Peyer's patch (tissue), 4 donors: ENCODE results near the gene PM20D1. TPM values are rescaled to one million over a fixed set of nuclear protein-coding genes. Genes with fewer than 3 reads are reported as not detected.
A peak's percentile ranks its signal among the peaks of the same experiment; 100 is the strongest.

ENCODE experiments used
- DNase-seq, 3 donors: peaks; one replicate each; pipeline ENCODE4 v3.0.0-alpha.2; 2017 to 2019
- H3K27ac ChIP-seq, 4 donors: fragments of 200-600 bp; sonication (generic); one replicate each; pipeline ENCODE4 v1.5.1; 2016 to 2019
- H3K27me3 ChIP-seq, 2 donors: fragments of 200-600 bp; sonication (generic); one replicate each; pipeline ENCODE4 v1.5.1; 2019
- H3K36me3 ChIP-seq, 3 donors: fragments of 200-600 bp; sonication (generic); one replicate each; pipeline ENCODE4 v1.5.1; 2016 to 2019
- H3K4me1 ChIP-seq, 4 donors: fragments of 200-600 bp; sonication (generic); one replicate each; pipeline ENCODE4 v1.5.1; 2016 to 2019
- H3K4me3 ChIP-seq, 4 donors: fragments of 200-600 bp; sonication (generic); 1 replicate in 3 of 4; 2 replicates in 1 of 4; pipeline ENCODE4 v1.5.1; 2016 to 2019; ENCODE audit warnings: mild to moderate bottlenecking in 1 of 4
- H3K9me3 ChIP-seq, 4 donors: fragments of 200-600 bp; sonication (generic); one replicate each; pipeline ENCODE4 v1.5.1; 2016 to 2019; ENCODE audit warnings: mild to moderate bottlenecking in 1 of 4
- CTCF ChIP-seq, 6 experiments: fragments of 450-650 bp in 4 of 6; fragments of 200-600 bp in 2 of 6; sonication (generic) in 1 of 6; IDR thresholded peaks; one replicate each; pipeline ENCODE4 v1.5.1; 2017 to 2019; ENCODE audit warnings: antibody characterized with exemption in 6 of 6, mild to moderate bottlenecking in 3 of 6, moderate library complexity in 1 of 6
- POLR2A ChIP-seq, 2 donors: fragments of 450-650 bp; IDR thresholded peaks; one replicate each; pipeline ENCODE4 v1.5.1; 2017; ENCODE audit warnings: antibody characterized with exemption in 2 of 2, mild to moderate bottlenecking in 2 of 2, moderate library complexity in 2 of 2
- total RNA-seq, 4 donors: library from RNA; depleted of rRNA; stranded (reverse); fragments of >200 nt; gene quantifications; one replicate each; pipeline ENCODE4 v1.1.0, GENCODE V29; 2016

Gene PM20D1
- total RNA-seq, 4 donors from 2014 or later = not detected

- H3K4me3 ChIP-seq = no peak overlapping the region
- no peak overlapping the region for H3K27ac ChIP-seq
- no peak for TF ChIP-seq CTCF (IDR thresholded peaks at IDR 0.05)
- no peak for TF ChIP-seq POLR2A (IDR thresholded peaks at IDR 0.05)
- H3K4me1 ChIP-seq = peaks cover 0 to 12% (median 0%) of the 10 kb centered on the region in 4 donors
- peak in 1 of 3 donors; percentile 31 for DNase-seq
- no peaks in the 10 kb centered on the region for H3K27me3 ChIP-seq
- no peaks in the 10 kb centered on the region for H3K9me3 ChIP-seq
- H3K36me3 ChIP-seq = peaks cover 0 to 5% (median 0%) of the 10 kb centered on the region in 3 donors
These were observed 44.7 kb downstream of the PM20D1 start for GRCh38 chr1:205805082-205805711.

DNA sequence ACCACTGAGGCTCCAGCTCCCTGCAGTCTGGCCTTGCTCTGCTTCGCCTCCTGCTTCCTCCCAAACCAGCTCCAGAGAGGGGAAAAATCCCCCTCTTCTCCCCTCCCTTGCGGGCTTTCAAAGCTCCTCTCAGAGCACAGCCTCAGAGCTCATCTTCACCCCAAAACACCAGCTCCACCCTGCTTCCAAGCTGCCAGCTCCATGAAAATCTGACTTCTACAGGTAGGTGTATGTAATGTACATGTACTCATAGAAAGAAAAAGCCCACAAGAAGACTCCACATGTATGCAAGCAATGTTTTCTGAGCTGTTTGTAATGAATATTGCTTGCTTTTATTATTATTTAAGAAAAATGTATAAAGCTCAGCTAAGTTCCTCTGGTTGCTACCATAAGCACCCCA, 45.3 kb downstream of the PM20D1 start:
- Histone ChIP-seq H3K27me3 (no peaks in the 10 kb centered on the region), H3K4me3 (no peak overlapping the region), H3K4me1 (peaks cover 0 to 10% (median 0%) of the 10 kb centered on the region in 4 donors), H3K9me3 (no peaks in the 10 kb centered on the region), H3K27ac (no peak overlapping the region), H3K36me3 (peaks cover 0 to 6% (median 0%) of the 10 kb centered on the region in 3 donors)
- DNase-seq = no peak
- TF ChIP-seq POLR2A (IDR thresholded peaks at IDR 0.05) (no peak), CTCF (IDR thresholded peaks at IDR 0.05) (no peak)

DNA sequence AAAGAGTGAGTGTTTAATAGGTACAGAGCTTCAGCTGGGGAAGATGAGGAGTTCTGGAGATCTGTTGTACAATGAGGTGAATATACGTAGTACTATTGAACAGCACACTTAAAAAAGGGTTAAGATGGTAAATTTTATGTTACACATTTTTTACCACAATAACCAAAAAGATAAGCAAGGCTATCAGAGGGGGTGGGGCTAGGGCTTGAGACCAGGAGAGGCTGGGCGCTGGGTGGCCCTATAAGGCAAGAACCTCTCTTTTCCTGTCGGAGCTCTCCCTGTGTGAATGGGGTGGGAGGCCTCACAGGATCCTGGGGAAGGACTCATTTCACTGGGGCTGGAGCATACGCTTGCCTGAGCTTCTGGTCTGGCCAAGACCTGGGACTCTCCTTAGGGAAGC, 45.9 kb downstream of the PM20D1 start:
- no peak for TF ChIP-seq CTCF (IDR thresholded peaks at IDR 0.05)
- no peak for TF ChIP-seq POLR2A (IDR thresholded peaks at IDR 0.05)
- Histone ChIP-seq H3K4me1 (peaks cover 0 to 10% (median 0%) of the 10 kb centered on the region in 4 donors), H3K4me3 (no peak overlapping the region), H3K27me3 (no peaks in the 10 kb centered on the region), H3K9me3 (no peaks in the 10 kb centered on the region), H3K27ac (no peak overlapping the region), H3K36me3 (peaks cover 0 to 7% (median 0%) of the 10 kb centered on the region in 3 donors)
- no peak for DNase-seq

DNA sequence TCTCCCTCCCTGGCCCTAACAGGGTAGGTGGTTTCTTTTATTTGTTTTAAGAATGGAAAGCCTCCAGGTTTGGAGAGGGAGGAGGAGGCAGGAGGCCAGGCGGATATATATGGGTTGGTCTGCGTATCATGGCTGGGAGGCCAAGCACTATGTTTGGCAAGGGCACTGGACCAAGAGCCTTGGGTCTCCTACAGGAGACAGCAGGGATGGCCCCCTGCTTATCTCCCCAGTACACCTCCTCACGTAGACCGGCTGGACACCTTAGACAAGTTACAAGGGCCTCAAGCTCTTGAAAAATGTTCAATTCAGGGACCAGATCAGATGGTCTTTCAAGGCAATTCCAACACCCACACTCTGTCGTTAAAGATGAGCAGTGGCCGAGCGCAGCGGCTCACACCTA, 47.9 kb downstream of the PM20D1 start:
- Histone ChIP-seq H3K4me3 (no peak overlapping the region), H3K36me3 (peaks cover 0 to 19% (median 0%) of the 10 kb centered on the region in 3 donors), H3K27me3 (no peaks in the 10 kb centered on the region), H3K27ac (no peak overlapping the region), H3K4me1 (peaks cover 0 to 10% (median 0%) of the 10 kb centered on the region in 4 donors), H3K9me3 (no peaks in the 10 kb centered on the region)
- TF ChIP-seq POLR2A (IDR thresholded peaks at IDR 0.05) (no peak), CTCF (IDR thresholded peaks at IDR 0.05) (no peak)
- no peak for DNase-seq

GRCh38 chr1:205800981-205801703, 48.8 kb downstream of the PM20D1 start:
- no peak for DNase-seq
- Histone ChIP-seq H3K9me3 (no peaks in the 10 kb centered on the region), H3K4me1 (peaks cover 0 to 6% (median 0%) of the 10 kb centered on the region in 4 donors), H3K4me3 (no peak overlapping the region), H3K36me3 (peaks cover 0 to 22% (median 0%) of the 10 kb centered on the region in 3 donors), H3K27ac (no peak overlapping the region), H3K27me3 (no peaks in the 10 kb centered on the region)
- TF ChIP-seq CTCF (IDR thresholded peaks at IDR 0.05) (no peak), POLR2A (IDR thresholded peaks at IDR 0.05) (no peak)
